HepG2 (cell line): ENCODE measurements around the gene RMI2. TPM values are rescaled to one million over a fixed set of nuclear protein-coding genes. Genes with fewer than 3 reads are reported as not detected.

Source experiments
- ATF1 ChIP-seq: IDR thresholded peaks from 2 replicates; pipeline ENCODE4 v1.6.1; 2016; ENCODE audit warnings: mild to moderate bottlenecking, control low read depth
- CENPT ChIP-seq: sonication (generic); formaldehyde crosslinking; IDR thresholded peaks from 2 replicates; pipeline ENCODE4 v1.8.0; 2022; ENCODE audit warnings: low read depth, mild to moderate bottlenecking, moderate library complexity, missing genetic modification reagents
- GABPB1 ChIP-seq: IDR thresholded peaks from 2 replicates; pipeline ENCODE4 v1.6.1; 2016; ENCODE audit warnings: mild to moderate bottlenecking, missing genetic modification reagents, moderate library complexity, missing compliant biosample characterization
- KLF11 ChIP-seq: IDR thresholded peaks from 2 replicates; pipeline ENCODE4 v1.6.1; 2016; ENCODE audit warnings: missing compliant biosample characterization
- MED1 ChIP-seq: sonication (generic); formaldehyde crosslinking; IDR thresholded peaks from 2 replicates; pipeline ENCODE4 v1.4.0; 2020; ENCODE audit warnings: missing genetic modification reagents
- RXRA ChIP-seq: sonication (generic); formaldehyde crosslinking; IDR thresholded peaks from 2 replicates; pipeline ENCODE4 v1.5.1; 2020; ENCODE audit warnings: missing genetic modification reagents
- SALL1 ChIP-seq: sonication (generic); formaldehyde crosslinking; IDR thresholded peaks from 2 replicates; pipeline ENCODE4 v1.8.0; 2022; ENCODE audit warnings: mild to moderate bottlenecking, missing genetic modification reagents
- TGIF2 ChIP-seq: IDR thresholded peaks from 2 replicates; pipeline ENCODE4 v1.6.1; 2016; ENCODE audit warnings: control low read depth, missing compliant biosample characterization
- ZBTB42 ChIP-seq: sonication (generic); formaldehyde crosslinking; IDR thresholded peaks from 2 replicates; pipeline ENCODE4 v1.5.0; 2020; ENCODE audit warnings: mild to moderate bottlenecking, missing genetic modification reagents
- ZFP1 ChIP-seq: IDR thresholded peaks from 2 replicates; pipeline ENCODE4 v1.6.1; 2016
- ZFP36L1 ChIP-seq: sonication (generic); formaldehyde crosslinking; IDR thresholded peaks from 2 replicates; pipeline ENCODE4 v1.8.0; 2022; ENCODE audit warnings: mild to moderate bottlenecking, missing genetic modification reagents, moderate library complexity
- ZNF33A ChIP-seq: sonication (generic); formaldehyde crosslinking; IDR thresholded peaks from 2 replicates; pipeline ENCODE4 v1.5.1; 2020; ENCODE audit warnings: missing genetic modification reagents, mild to moderate bottlenecking, moderate library complexity, borderline replicate concordance
- polyA plus RNA-seq, 8 experiments: library from polyadenylated mRNA; depleted of rRNA in 3 of 8; stranded (reverse) in 7 of 8; unstranded in 1 of 8; fragments of >200 nt; fragmentation: Illumina TruSeq in 4 of 8; extraction: Trizol in 4 of 8; gene quantifications; 2 replicates each; pipeline versions ENCODE4 v1.2.1 to v1.2.3, GENCODE V29; 2011 to 2016; ENCODE audit warnings: low read depth in 4 of 8, missing spikeins in 1 of 8, mixed read lengths in 1 of 8; ENCODE audit not compliant: insufficient read depth in 1 of 8
- total RNA-seq, 5 experiments: library from RNA; depleted of rRNA; stranded (reverse); fragments of >200 nt; fragmentation: Illumina TruSeq; extraction: Trizol; gene quantifications; 2 replicates each; pipeline ENCODE4 v1.2.3, GENCODE V29; 2016; ENCODE audit warnings: low read depth in 1 of 5
- TF ChIP-seq, protein P1 (sequence below): sonication (generic); formaldehyde crosslinking; IDR thresholded peaks from 2 replicates; pipeline ENCODE4 v1.4.0; 2020; ENCODE audit warnings: missing genetic modification reagents
- TF ChIP-seq, protein P2 (sequence below): sonication (generic); formaldehyde crosslinking; IDR thresholded peaks from 2 replicates; pipeline ENCODE4 v1.5.0; 2020; ENCODE audit warnings: mild to moderate bottlenecking, missing genetic modification reagents, moderate library complexity
- TF ChIP-seq, protein P3 (sequence below): sonication (generic); formaldehyde crosslinking; IDR thresholded peaks from 2 replicates; pipeline ENCODE4 v1.5.1; 2020; ENCODE audit warnings: mild to moderate bottlenecking, missing genetic modification reagents, moderate library complexity
- TF ChIP-seq, protein P4 (sequence below): sonication (generic); formaldehyde crosslinking; IDR thresholded peaks from 2 replicates; pipeline ENCODE4 v1.4.0; 2020; ENCODE audit warnings: mild to moderate bottlenecking, missing genetic modification reagents

Gene RMI2
- total and polyA plus RNA-seq, 2 of the 13 experiments (the other 11 are each of a cell fraction or from before 2014, with no cell fraction given), result 24.5 to 55.7 TPM

DNA sequence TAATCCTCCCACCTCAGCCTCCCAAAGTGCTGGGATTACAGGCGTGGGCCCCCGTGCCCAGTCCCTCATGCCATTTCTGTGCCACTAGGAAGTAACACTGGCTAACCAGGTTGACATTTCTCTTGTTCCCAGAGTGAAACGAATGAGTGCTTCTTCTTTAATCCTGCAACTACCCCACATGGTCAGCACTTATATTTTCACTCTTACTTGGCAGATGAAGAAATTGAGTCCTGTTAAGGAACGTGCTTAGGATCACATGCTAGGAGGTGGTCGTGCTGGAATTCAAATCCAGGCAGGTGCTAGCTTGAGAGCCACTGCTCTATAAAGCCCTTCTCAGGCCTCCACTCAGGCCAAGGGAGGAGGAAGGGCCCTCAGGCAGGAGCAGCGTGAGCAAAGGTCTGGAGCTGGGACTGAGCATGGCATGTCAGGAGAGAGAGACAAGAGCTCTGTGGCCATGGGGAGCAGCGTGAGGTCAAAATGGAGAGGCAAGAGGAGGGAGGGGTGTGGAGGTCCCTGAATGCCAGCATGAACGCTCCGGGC is 18.5 kb upstream of the RMI2 start (continued):
- TF ChIP-seq ATF1 (no peak), ZFP36L1 (CRISPR knock-in tag) (no peak), KLF11 (CRISPR knock-in tag) (no peak), MED1 (CRISPR knock-in tag) (no peak), RXRA (CRISPR knock-in tag) (no peak), GABPB1 (CRISPR knock-in tag) (no peak), CENPT (CRISPR knock-in tag) (no peak), ZBTB42 (CRISPR knock-in tag) (no peak), ZNF33A (CRISPR knock-in tag) (no peak), SALL1 (CRISPR knock-in tag) (peak; percentile 15; the same call in 1 of the 2 replicates), ZFP1 (no peak), TGIF2 (CRISPR knock-in tag) (no peak)
- TF ChIP-seq, protein P1, sequence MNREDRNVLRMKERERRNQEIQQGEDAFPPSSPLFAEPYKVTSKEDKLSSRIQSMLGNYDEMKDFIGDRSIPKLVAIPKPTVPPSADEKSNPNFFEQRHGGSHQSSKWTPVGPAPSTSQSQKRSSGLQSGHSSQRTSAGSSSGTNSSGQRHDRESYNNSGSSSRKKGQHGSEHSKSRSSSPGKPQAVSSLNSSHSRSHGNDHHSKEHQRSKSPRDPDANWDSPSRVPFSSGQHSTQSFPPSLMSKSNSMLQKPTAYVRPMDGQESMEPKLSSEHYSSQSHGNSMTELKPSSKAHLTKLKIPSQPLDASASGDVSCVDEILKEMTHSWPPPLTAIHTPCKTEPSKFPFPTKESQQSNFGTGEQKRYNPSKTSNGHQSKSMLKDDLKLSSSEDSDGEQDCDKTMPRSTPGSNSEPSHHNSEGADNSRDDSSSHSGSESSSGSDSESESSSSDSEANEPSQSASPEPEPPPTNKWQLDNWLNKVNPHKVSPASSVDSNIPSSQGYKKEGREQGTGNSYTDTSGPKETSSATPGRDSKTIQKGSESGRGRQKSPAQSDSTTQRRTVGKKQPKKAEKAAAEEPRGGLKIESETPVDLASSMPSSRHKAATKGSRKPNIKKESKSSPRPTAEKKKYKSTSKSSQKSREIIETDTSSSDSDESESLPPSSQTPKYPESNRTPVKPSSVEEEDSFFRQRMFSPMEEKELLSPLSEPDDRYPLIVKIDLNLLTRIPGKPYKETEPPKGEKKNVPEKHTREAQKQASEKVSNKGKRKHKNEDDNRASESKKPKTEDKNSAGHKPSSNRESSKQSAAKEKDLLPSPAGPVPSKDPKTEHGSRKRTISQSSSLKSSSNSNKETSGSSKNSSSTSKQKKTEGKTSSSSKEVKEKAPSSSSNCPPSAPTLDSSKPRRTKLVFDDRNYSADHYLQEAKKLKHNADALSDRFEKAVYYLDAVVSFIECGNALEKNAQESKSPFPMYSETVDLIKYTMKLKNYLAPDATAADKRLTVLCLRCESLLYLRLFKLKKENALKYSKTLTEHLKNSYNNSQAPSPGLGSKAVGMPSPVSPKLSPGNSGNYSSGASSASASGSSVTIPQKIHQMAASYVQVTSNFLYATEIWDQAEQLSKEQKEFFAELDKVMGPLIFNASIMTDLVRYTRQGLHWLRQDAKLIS (CRISPR knock-in tag), result no peak
- TF ChIP-seq, protein P2, sequence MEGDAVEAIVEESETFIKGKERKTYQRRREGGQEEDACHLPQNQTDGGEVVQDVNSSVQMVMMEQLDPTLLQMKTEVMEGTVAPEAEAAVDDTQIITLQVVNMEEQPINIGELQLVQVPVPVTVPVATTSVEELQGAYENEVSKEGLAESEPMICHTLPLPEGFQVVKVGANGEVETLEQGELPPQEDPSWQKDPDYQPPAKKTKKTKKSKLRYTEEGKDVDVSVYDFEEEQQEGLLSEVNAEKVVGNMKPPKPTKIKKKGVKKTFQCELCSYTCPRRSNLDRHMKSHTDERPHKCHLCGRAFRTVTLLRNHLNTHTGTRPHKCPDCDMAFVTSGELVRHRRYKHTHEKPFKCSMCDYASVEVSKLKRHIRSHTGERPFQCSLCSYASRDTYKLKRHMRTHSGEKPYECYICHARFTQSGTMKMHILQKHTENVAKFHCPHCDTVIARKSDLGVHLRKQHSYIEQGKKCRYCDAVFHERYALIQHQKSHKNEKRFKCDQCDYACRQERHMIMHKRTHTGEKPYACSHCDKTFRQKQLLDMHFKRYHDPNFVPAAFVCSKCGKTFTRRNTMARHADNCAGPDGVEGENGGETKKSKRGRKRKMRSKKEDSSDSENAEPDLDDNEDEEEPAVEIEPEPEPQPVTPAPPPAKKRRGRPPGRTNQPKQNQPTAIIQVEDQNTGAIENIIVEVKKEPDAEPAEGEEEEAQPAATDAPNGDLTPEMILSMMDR (CRISPR knock-in tag), result peak; percentile 51
- TF ChIP-seq, protein P3, sequence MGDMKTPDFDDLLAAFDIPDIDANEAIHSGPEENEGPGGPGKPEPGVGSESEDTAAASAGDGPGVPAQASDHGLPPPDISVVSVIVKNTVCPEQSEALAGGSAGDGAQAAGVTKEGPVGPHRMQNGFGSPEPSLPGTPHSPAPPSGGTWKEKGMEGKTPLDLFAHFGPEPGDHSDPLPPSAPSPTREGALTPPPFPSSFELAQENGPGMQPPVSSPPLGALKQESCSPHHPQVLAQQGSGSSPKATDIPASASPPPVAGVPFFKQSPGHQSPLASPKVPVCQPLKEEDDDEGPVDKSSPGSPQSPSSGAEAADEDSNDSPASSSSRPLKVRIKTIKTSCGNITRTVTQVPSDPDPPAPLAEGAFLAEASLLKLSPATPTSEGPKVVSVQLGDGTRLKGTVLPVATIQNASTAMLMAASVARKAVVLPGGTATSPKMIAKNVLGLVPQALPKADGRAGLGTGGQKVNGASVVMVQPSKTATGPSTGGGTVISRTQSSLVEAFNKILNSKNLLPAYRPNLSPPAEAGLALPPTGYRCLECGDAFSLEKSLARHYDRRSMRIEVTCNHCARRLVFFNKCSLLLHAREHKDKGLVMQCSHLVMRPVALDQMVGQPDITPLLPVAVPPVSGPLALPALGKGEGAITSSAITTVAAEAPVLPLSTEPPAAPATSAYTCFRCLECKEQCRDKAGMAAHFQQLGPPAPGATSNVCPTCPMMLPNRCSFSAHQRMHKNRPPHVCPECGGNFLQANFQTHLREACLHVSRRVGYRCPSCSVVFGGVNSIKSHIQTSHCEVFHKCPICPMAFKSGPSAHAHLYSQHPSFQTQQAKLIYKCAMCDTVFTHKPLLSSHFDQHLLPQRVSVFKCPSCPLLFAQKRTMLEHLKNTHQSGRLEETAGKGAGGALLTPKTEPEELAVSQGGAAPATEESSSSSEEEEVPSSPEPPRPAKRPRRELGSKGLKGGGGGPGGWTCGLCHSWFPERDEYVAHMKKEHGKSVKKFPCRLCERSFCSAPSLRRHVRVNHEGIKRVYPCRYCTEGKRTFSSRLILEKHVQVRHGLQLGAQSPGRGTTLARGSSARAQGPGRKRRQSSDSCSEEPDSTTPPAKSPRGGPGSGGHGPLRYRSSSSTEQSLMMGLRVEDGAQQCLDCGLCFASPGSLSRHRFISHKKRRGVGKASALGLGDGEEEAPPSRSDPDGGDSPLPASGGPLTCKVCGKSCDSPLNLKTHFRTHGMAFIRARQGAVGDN (CRISPR knock-in tag), result peak; percentile 55; the same call in 1 of the 2 replicates
- TF ChIP-seq, protein P4, sequence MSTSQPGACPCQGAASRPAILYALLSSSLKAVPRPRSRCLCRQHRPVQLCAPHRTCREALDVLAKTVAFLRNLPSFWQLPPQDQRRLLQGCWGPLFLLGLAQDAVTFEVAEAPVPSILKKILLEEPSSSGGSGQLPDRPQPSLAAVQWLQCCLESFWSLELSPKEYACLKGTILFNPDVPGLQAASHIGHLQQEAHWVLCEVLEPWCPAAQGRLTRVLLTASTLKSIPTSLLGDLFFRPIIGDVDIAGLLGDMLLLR, result no peak
- TF ChIP-seq, all 625 proteins: peak for 10
